Fibroblast of mammary gland (primary cell): Measurements from ENCODE around the gene LNX2.

Source experiments
- DNase-seq: peaks from one replicate; pipeline ENCODE4 v3.0.0-alpha.2; 2010; ENCODE audit warnings: low read depth
- H3K4me3 ChIP-seq: 2 replicates; pipeline ENCODE4 v1.5.1; 2011; ENCODE audit warnings: low read depth, mild to moderate bottlenecking, low read length, moderate library complexity; ENCODE audit not compliant: control insufficient read depth
- CTCF ChIP-seq: conservative IDR thresholded peaks from 2 replicates; pipeline ENCODE4 v1.5.1; 2011; ENCODE audit warnings: low read depth, low read length, inconsistent platforms; ENCODE audit not compliant: control insufficient read depth, insufficient read depth

LNX2 gene

GRCh38 chr13:27624071-27624470 is 3.7 kb upstream of the LNX2 start:
- DNase-seq, result no peak
- TF ChIP-seq CTCF, result no peak
- no peak overlapping the region for H3K4me3 ChIP-seq

GRCh38 chr13:27622881-27623280 is 2.6 kb upstream of the LNX2 start:
- TF ChIP-seq CTCF, result no peak
- no peak overlapping the region for H3K4me3 ChIP-seq

GRCh38 chr13:27622102-27622820 is 1.9 kb upstream of the LNX2 start:
- H3K4me3 ChIP-seq, result peak overlapping the region; percentile 74
- DNase-seq, result peak; percentile 14
- peak; percentile 34 for TF ChIP-seq CTCF

More at GRCh38 chr13:27622881-27623280, 2.6 kb upstream of the LNX2 start:
- no peak for DNase-seq

GRCh38 chr13:27621366-27622101 is 1.2 kb upstream of the LNX2 start, which contains the start of gene POLR1D:
POLR1D (plus strand) TSS chr13:27621892; CDS start chr13:27621984, 92 bp downstream.
- DNase-seq, result peak; percentile 63
- TF ChIP-seq CTCF, result no peak

GRCh38 chr13:27621116-27621365 is 712 bp upstream of the LNX2 start:
- DNase-seq, result no peak
- H3K4me3 ChIP-seq, result peak overlapping the region; percentile 71
- no peak for TF ChIP-seq CTCF

More at GRCh38 chr13:27621366-27622101, 1.2 kb upstream of the LNX2 start, which contains the start of gene POLR1D:
- peak within 1 kb of the TSS; percentile 74 for H3K4me3 ChIP-seq

GRCh38 chr13:27619728-27620376 is 477 bp downstream of the LNX2 start:
- H3K4me3 ChIP-seq, result peak overlapping the region; percentile 73
- TF ChIP-seq CTCF, result no peak
- peak; percentile 30 for DNase-seq
